HG02938 (cell line): Measurements from ENCODE around the gene FIBP.
A peak's percentile ranks its signal among the peaks of the same experiment; 100 is the strongest.
"Not testable (repeated sequence)": the region's sequence is repeated elsewhere in the genome, so short reads cannot be mapped to it uniquely, and the experiment has no call there.

Experiments used
- ATAC-seq: cut with Tn5 transposase; IDR thresholded peaks from one replicate; pipeline ENCODE4 v1.9.1; 2021; ENCODE audit warnings: mild to moderate bottlenecking, moderate library complexity; ENCODE audit not compliant: unreplicated experiment

FIBP gene

GRCh38 chr11:65915101-65915820, 27.0 kb upstream of the FIBP start:
- no peak for ATAC-seq

- no peak for ATAC-seq
These were observed 24.6 kb upstream of the FIBP start for GRCh38 chr11:65912845-65913244.

GRCh38 chr11:65911682-65912568, 23.7 kb upstream of the FIBP start:
- ATAC-seq = no peak

GRCh38 chr11:65907878-65908277, 19.6 kb upstream of the FIBP start:
- no peak for ATAC-seq

GRCh38 chr11:65906602-65907001, 18.3 kb upstream of the FIBP start:
- no peak for ATAC-seq

- no peak for ATAC-seq
These were observed 15.4 kb upstream of the FIBP start for GRCh38 chr11:65903715-65904114.

- ATAC-seq = no peak
These were observed 14.8 kb upstream of the FIBP start for GRCh38 chr11:65903068-65903481.

- ATAC-seq = no peak
These were observed 12.6 kb upstream of the FIBP start for GRCh38 chr11:65900899-65901180.

- peak; percentile 54 for ATAC-seq
These were observed 12.0 kb upstream of the FIBP start, which contains the start of gene FOSL1 for GRCh38 chr11:65900125-65900898. Gene FOSL1 (minus strand): TSS chr11:65900388. CDS start chr11:65900339, 49 bp downstream.

GRCh38 chr11:65899356-65900124, 11.3 kb upstream of the FIBP start:
- no peak for ATAC-seq

- ATAC-seq = no peak
These were observed 10.5 kb upstream of the FIBP start for GRCh38 chr11:65898656-65899355.

- ATAC-seq = no peak
These were observed 8.8 kb upstream of the FIBP start for GRCh38 chr11:65897020-65897471.

GRCh38 chr11:65896034-65896999, 8.0 kb upstream of the FIBP start:
- ATAC-seq = no peak

- no peak for ATAC-seq
These were observed 7.3 kb upstream of the FIBP start for GRCh38 chr11:65895482-65895981.

GRCh38 chr11:65894034-65894591, 5.8 kb upstream of the FIBP start:
- no peak for ATAC-seq

GRCh38 chr11:65892661-65893317, 4.5 kb upstream of the FIBP start:
- no peak for ATAC-seq

- not testable (repeated sequence) for ATAC-seq
These were observed 3.9 kb upstream of the FIBP start for GRCh38 chr11:65892137-65892540.
